PC-3 (cell line): Measurements from ENCODE around the gene UNC93B1.

Source experiments
- CTCF ChIP-seq: fragments of 300-600 bp; sonication (generic); conservative IDR thresholded peaks from 2 replicates; pipeline ENCODE4 v1.5.1; 2017; ENCODE audit warnings: antibody characterized with exemption, low read depth, mild to moderate bottlenecking, low read length
- EZH2 ChIP-seq: fragments of 300-600 bp; sonication (generic); IDR thresholded peaks from one replicate; pipeline ENCODE4 v1.6.1; 2017; ENCODE audit warnings: antibody characterized with exemption, mild to moderate bottlenecking, low read length; ENCODE audit not compliant: unreplicated experiment
- EZH2phosphoT487 ChIP-seq: fragments of 300-600 bp; sonication (generic); IDR thresholded peaks from 2 replicates; pipeline ENCODE4 v1.6.1; 2018; ENCODE audit warnings: mild to moderate bottlenecking, antibody characterized with exemption, low read length, borderline replicate concordance

GRCh38 chr11:68051191-68052136, 47.6 kb upstream of the UNC93B1 start:
- TF ChIP-seq CTCF: no peak
- no peak for TF ChIP-seq EZH2phosphoT487
- no peak for TF ChIP-seq EZH2
